ENCODE data around the gene TBC1D2B.

The TBC1D2B gene

GRCh38 chr15:78055919-78056713 is 21.4 kb downstream of the TBC1D2B start:
- DNase-seq (ENCODE audit: low read depth in 2 of 2, low spot score in 1 of 2), result no peak

- DNase-seq (ENCODE audit: low read depth in 2 of 2, low spot score in 1 of 2), result no peak
Measured at GRCh38 chr15:78054966-78055365, 22.5 kb downstream of the TBC1D2B start.

DNA sequence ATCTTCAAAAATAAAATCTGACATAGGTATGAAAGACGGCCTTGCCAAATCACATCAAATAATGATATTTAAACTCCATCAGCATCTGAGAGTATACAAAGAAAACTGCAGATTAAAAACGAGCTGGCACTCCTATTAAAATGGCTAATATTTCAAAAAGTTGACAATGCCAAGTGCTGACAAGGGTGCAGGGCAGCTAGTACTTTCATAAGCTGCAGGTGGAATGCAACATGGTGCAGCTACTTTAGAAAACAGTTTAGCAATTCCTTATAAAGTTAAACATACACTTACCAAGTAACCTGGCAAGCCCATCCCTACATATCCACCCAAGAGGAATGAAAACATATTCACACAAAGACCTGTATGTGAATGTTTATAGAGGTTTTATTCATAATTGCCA is 23.0 kb downstream of the TBC1D2B start:
- no peak for DNase-seq (ENCODE audit: low read depth in 2 of 2, low spot score in 1 of 2)

DNA sequence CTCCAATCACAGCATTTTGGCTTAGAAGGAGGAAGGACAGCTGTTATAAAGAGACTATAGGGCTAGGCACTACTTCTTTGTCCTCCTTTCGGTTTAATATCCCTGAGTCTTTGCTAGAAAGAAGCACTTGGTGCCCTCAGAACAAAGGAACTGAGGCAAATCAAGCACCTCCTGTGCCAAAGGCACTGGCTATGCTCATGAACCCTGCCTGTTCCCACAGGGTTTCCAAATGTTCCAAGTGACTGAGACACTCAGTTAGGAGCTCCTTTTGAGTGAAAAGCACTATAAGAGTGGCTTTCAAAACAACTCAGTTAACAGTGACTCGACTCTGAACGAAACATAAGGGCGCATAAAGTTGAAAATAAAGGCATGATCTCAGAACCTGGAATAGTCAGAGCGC is 25.0 kb downstream of the TBC1D2B start:
- DNase-seq (ENCODE audit: low read depth in 2 of 2, low spot score in 1 of 2), result no peak

DNA sequence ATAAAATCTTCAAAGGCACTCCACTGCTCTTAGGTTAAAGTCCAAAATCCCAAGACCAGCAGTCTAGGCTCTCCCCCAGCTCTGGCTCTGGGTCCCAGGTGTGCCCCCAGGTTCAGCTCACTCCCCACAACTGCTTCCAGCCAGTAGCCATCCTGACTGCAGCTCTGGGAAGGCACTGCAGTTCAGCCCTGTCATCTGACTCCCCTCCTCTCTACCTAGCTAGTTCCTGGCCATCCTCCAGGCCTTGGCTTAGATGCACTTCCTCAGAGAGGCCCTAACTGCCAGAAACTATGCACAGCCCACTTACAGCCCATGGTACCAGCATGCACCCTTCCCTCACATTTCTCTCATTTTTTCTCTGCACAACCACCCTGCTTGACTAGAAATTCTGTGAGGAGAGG is 25.5 kb downstream of the TBC1D2B start:
- DNase-seq (ENCODE audit: low read depth in 2 of 2, low spot score in 1 of 2), result no peak

DNA sequence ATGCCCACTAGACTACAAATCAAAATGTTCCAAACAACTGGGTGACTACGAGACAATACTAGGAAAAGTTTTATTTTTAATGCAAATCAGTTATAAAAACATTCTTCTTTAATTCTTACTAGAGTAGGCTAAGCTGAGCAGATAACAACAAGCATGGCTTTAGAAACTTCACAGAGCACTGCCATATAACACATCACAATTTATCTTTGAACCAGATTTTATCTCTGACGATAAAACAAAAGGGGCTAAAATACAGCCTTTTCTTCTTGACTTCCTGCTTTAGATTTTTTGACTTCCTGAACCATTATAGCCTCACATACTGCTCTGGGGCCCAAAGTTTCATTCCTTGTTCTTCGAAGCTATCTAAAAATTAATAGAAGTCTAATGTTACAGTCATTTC is 25.9 kb downstream of the TBC1D2B start:
- DNase-seq (ENCODE audit: low read depth in 2 of 2, low spot score in 1 of 2), result no peak

GRCh38 chr15:78050826-78051225 is 26.7 kb downstream of the TBC1D2B start:
- DNase-seq (ENCODE audit: low read depth in 2 of 2, low spot score in 1 of 2), result no peak

DNA sequence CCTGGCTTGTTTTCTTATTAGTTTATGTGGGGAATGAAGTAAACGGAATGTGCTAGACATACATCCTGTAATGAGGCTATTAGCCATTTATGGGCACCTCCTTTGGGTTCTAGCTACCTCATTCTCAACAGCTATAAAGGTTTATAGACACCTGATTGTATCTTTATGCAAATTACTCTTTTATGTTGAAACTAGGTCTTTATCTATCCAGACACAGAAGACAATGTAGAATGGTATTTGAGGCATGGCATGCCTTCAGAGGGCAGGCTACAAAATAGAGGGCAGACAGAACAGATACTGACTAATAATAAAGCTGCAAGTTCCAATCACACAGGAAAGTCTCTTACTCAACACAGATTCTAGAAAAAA is 27.1 kb downstream of the TBC1D2B start:
- DNase-seq (ENCODE audit: low read depth in 2 of 2, low spot score in 1 of 2), result no peak

- DNase-seq (ENCODE audit: low read depth in 2 of 2, low spot score in 1 of 2), result peak in 1 of 2 donors; percentile 38
Measured at GRCh38 chr15:78049691-78050440, 27.6 kb downstream of the TBC1D2B start.

DNA sequence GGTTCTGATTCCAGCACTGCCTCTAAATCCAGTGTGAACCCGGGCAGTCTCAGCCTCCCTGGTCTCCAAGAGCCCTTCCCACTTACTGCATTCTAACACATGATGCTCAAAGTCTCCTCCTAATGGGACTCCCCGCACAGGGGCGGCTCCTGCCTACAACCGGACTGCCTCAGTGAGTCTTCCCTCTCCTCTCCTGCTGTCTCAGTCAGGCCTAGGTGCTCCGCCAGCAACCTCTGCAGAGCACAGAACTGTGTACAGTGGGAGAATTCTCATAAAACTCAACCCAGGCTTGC is 28.9 kb downstream of the TBC1D2B start:
- DNase-seq (ENCODE audit: low read depth in 2 of 2, low spot score in 1 of 2), result no peak

DNA sequence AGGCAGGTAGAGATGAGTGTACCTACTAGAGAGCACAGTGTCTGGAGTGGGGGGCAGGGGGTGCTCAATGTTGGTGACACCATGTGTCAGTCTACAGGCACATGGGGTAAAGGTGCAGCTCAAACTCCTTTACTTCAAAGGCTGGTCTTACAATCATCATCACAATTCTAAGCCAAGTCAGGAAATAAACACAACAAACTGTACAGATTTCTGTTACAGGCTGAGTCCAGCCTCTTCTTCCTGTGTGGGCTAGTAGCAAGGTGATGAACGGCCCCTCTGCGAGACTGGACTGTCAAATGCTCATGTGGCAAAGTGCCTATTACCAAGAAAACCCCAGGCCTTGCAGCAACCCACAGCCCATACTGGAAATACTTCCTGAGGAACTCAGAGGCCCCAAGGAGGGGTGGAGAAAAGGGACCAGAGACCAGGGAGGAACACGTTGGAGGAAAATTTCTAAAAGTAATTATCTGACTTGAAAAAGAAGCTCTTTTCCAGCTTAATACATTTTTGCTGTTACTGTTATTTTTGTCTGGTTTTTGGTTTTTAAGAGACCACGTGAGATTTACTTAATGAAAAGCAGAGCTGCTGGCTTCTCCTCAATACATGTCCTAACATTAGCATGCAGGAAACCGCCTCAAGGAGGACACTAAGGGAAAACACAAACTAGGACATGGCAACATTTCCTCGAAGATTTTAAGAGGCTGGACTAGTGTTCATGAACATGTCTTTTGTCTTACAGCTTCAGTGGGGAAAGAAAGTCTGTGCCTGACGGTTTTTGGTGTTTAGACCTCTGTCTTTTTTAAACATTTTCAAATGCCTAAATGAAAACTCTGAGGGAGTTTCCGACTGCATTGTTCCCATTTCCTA is 29.5 kb downstream of the TBC1D2B start:
- DNase-seq (ENCODE audit: low read depth in 2 of 2, low spot score in 1 of 2), result no peak

- DNase-seq (ENCODE audit: low read depth in 2 of 2, low spot score in 1 of 2), result no peak
Measured at GRCh38 chr15:78046796-78047341, 30.6 kb downstream of the TBC1D2B start.

- DNase-seq (ENCODE audit: low read depth in 2 of 2, low spot score in 1 of 2), result no peak
Measured at GRCh38 chr15:78045189-78045588, 32.3 kb downstream of the TBC1D2B start.

- no peak for DNase-seq (ENCODE audit: low read depth in 2 of 2, low spot score in 1 of 2)
Measured at GRCh38 chr15:78044407-78045155, 32.9 kb downstream of the TBC1D2B start.

GRCh38 chr15:78041946-78042345 is 35.6 kb downstream of the TBC1D2B start:
- no peak for DNase-seq (ENCODE audit: low read depth in 2 of 2, low spot score in 1 of 2)

DNA sequence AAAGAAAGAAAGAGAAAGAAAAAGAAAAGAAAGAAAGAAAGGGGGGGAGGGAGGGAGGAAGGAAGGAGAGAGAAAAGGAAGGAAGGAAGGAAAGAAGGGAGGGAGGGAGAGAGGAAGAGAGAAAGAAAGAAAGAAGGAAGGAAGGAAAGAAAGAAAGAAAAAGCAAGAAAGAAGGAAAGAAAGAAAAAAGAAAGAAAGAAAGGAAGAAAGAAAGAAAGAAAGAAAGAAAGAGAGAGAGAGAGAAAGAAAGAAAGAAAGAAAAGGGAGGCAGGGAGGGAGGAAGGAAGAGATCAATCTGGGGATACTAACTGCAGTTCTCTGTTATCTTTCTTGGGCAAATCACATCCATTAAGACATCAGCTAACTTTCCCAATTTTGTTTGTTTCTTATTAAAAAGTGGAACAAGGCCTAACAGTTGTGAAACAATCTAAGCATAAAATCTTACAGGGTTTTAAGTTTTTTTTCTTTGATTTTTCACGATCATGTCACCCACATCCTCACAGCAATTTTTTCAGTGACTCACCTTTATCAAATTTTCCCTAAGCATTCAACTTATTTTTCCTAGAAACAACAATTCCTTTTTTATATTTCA is 36.8 kb downstream of the TBC1D2B start:
- DNase-seq (ENCODE audit: low read depth in 2 of 2, low spot score in 1 of 2), result no peak

- DNase-seq (ENCODE audit: low read depth in 2 of 2, low spot score in 1 of 2), result no peak
Measured at GRCh38 chr15:78038585-78039247, 38.8 kb downstream of the TBC1D2B start.

DNA sequence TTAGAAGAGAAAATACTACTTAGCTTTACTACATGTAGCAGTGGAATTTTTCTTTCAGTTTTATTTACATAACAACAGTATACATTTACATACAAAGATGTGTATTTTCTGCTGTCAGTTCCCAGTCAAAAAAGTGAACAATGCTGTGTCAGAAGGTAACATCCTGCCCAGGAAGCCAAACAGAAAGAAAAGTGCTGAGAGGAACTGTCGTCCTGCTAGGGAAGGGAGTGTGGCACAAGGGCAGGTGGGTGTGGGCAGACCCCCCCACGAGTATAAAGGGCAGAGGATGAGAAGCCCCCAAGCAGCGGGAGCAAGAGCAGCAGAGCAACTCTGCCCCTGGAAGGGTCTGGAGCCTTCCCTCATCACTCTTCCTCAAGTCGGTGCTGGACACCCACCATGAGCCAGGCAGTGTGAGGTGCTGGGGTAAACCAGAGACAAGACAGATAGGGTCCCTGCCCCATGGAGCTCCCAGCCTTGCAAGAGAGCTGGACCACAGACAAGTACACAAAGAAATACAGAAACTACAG is 39.7 kb downstream of the TBC1D2B start:
- no peak for DNase-seq (ENCODE audit: low read depth in 2 of 2, low spot score in 1 of 2)

DNA sequence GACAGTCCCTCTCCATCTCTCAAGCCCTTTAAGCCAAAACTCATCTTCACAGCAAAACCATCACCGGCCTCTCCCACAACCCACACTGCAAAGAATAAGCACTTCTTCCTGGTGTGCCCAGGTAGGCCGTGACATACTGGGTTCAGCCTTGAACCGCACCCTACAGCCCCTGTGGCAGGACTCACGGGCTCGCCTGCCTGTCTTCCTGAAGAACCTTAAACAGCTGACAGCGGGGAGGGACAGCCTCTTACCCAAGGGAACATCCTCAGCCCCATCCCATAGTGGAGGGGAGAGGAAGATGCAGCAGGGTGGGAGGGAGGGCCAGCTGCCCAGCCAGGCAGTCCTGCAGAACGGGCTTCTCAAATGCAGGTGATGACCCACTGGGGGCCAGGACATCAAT is 40.2 kb downstream of the TBC1D2B start:
- no peak for DNase-seq (ENCODE audit: low read depth in 2 of 2, low spot score in 1 of 2)

All from stimulated activated CD8-positive, alpha-beta memory T cell treated with anti-CD3 and anti-CD28 coated beads, Interleukin-4, amount 100 ng/mL, for 4 hours (primary cell).